Measurements from ENCODE around the gene AIP. TPM values are rescaled to one million over a fixed set of nuclear protein-coding genes. Genes with fewer than 3 reads are reported as not detected.
"Not testable (repeated sequence)": the region's sequence is repeated elsewhere in the genome, so short reads cannot be mapped to it uniquely, and the experiment has no call there.

AIP gene
- polyA plus RNA-seq, 1 donor = 48.1 TPM

DNA sequence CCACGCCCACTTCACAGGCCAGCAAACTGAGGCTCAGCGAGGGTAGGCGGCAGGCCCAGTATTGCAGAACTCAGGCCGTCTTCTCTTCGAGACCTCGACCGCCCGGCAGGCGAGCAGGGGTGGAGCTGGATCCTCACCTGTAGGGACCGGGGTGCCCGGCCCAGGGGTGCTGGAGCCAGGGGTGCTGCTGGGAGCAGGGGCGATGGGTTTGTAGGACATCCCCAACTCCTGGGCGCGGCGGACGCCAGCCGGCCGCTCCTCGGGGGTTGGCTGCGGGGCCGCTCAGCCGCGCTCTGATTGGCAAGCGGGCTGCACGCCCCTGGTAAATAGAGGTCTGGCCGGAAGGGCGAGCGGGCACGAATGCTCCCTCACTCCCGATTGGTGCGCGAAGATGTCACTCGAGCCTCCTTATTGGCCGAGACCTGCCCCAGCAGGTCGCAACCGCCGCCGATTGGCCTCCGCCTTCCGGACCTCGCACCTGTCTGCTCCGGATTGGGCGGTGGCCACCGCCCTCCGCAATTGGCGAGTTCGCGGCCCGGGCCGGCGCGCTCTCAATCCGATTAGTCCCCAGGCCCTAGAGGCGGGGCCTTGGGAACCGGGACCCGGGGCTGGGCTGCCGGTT is 25.1 kb downstream of the AIP start, which contains the start of gene CDK2AP2:
TSS of gene CDK2AP2 (minus strand) at position 299 of the 622 bp plus-strand sequence. CDS start at position 219, 80 bp downstream.
- DNase-seq = peak; percentile 94

DNA sequence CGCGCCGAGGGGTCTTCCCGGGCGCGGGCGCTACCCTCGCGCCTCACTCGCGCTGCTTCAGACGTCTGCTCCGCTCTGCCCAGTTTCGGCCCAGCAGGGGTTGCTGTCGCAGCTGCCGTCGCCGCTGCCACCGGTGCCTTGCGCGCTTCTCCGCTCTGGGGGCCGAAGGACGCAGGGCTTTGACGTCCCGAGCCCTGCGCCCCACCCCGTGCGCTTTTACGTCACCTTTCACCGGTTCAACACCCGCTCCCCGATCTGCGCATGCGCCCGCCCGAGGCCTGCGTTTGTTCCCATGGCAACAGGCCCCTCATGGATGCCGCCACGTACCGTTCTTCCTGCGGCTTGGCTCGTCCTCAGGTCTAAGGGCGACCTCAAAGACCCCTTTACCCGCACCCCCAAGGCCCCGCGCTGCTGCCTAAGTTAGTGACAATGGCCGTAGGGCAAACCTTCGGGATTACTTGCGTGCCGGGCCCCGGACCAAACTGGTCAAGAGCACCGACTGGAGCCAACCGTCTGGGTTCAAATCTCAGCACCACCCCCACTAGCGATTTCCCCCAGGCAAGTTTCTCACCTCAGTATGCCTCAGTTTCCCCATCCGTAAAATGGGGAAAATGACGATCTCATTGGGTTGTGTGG is 25.8 kb downstream of the AIP start:
- peak; percentile 93 for DNase-seq

DNA sequence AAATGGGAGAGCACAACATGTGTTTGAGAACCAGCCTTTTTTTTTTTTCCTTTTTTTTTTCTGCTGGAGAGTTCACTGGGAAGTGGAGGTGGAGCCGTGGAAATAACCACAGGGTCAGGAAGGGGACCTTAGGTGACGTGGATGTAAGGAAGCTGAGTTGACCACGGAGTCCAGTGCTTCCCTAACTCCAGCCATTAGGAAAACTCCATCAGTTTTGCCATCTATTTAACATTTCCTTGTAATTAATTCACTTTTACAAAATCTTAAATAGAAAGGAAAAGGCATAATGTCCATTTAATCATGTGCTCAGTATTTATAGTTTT is 27.2 kb downstream of the AIP start:
- no peak for DNase-seq

DNA sequence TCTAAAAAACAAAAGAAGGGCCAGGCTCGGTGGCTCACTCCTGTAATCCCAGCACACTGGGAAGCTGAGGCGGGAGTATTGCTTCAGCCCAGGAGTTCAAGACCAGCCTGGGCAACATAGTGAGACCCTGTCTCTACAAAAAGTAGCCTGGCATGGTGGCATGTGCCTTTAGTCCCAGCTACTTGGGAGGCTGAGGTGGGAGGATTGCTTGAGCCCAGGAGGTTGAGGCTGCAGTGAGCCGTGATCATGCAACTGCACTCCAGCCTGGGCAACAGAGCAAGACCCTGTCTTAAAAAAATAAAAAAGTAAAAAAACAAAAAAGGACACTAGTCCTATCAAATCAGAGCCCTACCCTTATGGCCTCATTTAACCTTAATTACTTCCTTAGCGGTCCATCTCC is 28.7 kb downstream of the AIP start:
- not testable (repeated sequence) for DNase-seq

DNA sequence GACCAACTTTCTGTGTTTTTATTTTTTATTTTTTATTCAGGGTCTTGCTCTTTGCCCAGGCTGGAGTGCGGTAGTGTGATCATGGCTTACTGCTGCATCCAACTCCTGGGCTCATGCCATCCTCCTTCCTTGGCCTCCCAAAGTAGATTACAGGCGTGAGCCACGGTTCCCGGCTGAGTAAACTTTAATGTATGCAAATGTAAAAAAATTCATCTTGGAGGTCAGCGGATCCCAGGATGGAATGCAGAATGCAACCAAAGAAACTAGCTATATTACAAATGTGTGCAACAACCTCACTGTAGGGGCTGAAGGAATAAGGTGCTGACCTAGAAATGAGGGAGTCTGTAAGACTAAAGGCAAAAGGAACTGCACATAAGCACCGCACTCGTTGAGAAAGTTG is 31.3 kb downstream of the AIP start:
- no peak for DNase-seq

DNA sequence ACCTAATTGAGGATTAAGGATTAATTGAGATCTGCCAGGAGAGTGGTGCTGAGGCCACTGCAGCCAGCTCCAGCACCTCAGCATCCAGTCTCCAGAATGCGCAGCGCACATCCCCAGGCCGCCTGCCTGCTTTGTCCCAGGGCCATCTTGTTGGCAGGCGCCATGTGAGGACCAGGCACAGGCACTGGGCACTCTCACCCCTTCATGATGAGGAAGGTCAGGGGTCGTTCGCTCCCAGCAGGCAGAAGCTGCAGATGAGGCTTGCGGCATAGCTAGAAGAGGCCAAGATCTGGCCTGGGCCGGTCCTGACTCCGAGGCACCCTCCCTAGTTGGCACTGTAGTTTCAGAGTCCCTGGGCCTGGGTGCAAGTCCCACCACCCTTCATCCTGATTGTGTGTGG is 34.0 kb downstream of the AIP start:
- no peak for DNase-seq

DNA sequence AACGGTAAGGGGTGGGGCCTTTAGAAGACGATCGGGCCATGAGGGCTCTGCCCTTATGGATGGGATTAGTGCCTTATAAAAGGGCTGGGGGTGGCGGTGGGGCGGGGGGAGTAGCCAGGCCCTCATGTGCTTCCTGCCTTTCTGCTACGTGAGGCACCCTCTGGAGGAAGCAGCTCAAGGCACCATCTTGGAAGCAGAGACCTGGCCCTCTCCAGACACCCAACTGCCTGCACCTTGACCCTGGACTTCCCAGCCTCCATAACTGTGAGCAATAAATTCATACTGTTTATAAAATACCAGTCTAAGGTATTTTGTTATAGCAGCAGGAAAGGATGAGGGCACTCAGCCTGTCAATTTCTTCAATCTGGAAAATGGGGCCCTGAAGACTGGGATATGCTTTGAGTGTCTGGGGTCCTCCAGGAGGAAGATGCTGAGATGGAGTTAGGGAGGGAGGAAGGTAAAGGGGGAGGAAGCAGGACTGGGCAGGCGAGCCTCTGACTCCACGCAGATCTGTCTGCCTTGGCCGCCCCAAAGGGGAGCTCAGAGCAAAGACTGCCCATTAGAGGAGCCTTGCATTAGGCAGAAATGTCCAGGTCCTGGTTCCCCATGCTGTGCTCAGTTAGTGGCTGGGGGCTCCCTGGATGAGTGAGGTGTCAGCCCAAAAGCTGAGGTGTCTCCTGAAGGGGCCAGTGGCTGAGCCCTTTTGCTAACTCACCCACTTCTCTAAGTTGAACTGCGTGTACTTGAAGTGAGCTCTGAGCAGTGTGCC is 35.1 kb downstream of the AIP start:
- DNase-seq = no peak

DNA sequence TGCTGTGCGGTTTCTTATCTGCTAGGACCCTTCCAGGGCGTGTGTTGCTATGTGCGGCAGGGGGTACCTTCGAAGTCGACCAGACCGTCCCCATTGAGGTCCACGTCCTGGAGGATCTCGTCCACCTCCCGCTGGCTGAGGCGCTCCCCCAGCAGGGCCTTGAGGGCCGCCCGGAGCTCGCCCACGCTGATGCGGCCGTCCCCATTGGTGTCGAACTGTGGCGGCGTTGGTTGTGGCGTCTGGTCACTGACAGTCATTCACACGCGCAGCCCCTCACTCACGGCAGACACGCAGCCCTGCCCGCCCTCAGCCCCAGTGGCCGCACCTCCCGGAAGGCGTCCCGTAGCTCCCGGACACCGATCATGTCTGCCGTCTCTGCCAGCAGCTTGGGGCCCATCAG is 36.9 kb downstream of the AIP start:
- no peak for DNase-seq

DNA sequence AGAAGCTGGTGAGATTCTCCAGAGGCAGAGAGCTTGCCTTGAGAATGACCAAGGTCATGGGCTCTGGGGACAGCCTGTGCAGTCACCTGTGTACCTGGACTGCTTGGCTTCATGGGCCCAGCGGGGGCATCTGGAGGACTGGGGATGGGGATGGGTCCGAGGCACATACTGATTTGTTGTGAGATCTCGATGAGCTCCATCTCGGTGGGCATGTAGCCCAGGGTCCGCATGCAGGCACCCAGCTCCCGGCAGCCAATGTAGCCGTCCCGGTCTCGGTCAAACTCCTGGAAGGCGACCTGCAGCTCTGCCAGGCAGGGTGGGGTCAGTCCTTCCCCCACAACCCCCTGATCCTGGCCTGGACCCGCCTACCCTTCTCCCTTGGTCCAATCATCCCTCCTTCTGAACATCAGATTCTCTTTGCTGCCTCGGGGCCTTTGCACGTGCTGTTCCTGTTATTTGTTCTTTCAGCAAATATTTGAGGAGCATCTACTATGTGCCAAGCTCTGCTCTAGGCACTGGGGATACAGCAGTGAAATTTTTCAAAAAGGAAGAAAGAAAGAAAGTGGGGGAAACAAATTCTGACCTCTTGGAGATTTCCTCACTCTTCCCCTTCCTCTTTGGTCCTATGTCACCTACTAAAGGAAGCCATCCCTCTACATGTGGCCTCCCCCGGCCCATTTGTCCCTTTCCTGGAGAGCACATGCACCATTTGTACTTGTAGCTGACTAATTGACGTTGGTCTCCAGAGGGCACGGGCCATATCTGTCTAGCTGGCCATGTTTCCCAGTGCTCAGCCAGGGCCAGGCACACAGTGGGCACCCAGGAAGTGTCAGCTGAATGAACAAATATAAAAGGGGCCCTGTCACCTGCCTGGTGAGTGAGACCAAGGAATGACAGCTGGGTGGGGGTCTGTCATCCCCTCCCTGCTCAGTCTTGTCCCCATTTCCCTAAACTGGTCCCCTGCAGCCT is 38.3 kb downstream of the AIP start:
- no peak for DNase-seq

DNA sequence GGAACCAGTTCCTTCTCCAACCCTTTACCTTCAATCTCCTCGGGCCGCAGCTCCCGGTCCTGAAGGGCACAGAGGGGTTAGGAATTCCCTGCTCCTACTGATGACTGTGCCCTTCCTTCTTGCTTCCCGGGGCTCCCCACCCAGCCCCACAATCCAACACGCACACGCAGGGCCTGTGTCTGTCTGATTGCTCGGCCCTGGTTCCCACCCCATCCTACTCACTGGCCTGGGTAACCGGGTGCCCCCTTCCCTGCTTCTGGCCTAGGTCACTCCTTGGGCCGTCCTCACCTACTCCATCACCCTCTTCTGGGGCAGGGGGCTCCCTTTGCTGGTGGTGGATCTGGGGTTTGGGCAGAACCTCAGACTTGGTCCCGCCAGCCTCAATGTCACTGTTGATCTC is 39.1 kb downstream of the AIP start:
- no peak for DNase-seq

DNA sequence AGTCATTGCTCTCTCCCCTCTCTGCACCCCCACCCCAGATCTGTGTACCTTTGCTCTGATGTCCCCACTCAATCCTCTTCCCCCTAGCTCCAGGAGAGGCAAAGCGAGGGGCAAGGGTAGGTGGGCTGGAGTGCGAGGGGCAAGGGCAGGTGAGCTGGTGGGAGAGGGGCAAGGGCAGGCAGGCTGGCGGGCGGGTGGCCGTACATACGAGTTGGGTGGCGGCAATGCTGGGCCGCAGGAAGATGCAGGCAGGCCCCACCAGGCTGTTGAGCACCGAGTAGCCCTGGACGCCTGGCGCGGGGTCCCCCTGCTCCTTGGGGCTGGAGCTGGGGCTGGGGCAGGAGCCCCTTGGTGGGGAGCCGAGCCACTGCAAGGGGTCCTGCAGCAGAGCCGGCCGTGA is 39.5 kb downstream of the AIP start:
- DNase-seq = no peak

DNA sequence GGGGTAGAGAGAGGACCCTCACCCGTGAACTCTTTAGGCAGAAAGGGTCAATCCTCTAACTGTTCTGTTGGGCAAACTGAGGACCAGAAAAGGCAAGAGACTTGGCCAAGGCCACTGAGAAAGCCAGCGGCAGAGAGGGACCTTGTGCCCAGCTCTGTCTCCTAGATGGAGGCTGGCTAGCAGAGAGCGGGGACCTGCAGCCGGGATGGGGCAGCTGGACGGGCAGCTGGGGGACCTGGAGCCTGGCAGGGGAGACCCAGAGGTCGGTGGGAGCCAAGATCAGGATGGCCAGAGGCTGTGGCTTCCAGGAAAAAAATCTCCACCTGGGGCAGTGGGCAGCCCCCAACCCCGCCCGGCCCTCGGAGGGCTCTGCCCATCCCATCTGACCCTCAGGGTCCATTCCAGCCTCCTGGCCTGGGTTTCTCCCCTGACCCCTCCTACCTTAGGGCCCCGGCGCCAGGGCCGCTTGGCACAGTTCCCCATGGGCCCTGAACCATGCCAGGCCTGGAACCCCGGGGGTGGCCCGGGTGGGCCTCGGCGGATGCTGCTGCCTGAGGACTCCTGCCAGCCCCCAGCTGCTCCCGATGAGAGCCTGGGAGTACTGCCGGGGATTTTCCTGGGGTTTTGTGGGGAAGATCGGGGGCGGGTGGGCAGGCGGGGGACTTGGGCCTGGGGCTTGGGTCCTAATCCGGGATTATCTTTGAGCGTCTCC is 40.2 kb downstream of the AIP start, which contains the start of gene CABP2:
TSS of gene CABP2 (minus strand) at position 603 of the 712 bp plus-strand sequence. CDS start at position 483, 120 bp downstream.
- DNase-seq = no peak

DNA sequence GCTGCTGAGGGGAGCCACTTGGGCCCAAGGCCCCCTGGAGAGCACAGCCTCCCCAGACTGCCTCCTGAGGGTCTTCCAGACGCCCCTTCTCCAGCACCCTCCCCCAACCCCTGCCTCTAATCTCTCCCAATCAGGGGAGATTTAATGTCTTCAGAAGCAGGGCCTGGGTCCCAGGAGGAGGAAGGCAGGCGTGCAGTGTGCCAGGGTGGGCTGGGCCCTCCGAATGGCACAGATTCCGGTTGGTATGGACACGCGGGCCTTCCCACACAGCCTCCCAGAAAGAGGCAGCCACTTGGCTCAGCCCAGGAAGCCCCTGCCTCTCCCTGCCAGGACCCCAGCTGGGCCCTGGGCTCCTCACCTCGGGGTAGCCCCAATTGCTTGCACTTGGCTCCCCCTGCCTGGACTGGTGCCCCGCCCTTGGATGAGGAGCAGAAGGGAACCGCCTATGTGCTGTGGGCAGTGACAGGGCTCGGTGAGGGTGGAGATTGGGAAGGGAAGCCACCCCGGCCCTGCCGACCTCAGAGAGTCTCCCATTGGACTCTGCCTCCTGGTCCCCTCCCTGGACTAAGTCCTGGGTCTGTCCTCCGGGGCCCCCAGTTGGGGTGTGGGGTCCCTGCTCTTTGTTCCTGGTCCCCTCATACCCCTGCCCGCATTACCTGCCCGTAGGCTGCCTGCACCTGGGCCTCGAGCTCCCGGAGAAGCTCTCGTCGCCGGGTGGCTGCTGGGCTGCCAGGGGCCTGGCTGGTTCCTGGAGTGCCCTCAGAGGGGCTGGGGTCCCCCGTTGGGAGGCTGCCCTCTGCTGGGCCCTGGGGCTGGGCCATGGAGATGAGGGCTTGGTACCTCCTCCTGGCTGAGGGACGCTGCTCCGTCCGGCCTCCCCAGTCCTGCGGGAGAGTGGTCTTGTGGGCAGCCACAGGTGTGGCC is 41.0 kb downstream of the AIP start:
- no peak for DNase-seq

DNA sequence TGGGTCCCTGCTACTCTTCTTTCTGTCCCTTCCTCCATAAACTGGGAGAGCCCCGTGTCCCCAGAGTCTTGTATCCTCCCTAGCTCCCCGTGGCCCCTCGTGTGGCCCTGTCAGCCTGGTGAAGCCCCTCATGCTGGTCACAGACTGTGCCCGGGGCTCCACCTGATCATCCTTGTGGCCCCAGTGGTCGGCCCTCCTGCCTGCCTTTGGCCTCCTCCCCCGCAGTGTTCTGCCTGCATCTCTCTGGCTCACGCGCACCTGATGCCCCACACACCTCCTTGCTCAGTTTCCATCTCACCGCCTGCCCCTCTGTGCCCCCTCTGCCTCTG is 41.6 kb downstream of the AIP start:
- DNase-seq = no peak

DNA sequence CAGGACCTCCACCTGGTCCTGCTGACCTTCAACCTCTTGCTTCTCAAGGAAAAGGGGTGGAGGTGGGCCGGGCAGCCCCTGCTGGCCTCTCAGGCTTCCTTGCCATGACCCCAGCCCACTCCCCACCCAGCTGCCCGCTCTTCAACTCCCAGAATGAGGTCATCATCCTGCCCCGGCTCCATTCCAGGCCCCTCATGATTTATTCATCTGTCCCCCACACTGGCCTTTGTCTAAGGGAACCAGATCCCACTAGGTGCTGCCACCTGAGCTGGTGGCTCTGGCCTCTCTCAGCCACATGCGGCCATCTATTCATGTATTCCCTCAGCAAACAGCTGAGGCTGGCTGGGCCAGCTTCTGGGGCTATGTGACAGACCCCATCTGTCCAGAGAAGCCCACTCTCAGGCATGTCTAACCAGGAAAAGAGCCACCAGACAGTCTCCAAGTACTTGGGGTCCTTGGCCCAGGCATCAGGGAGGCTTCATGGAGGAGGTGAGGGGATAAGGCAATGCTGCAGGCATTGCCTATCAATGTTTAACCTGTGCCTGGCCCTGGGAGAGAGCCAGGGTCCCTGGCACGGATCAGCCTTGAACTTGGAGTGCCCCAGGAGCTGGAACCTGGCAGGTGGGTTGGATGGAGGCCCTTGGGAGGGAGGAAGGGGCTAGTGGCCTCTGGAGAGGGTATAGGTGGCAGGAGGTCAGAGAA is 42.6 kb downstream of the AIP start:
- DNase-seq = no peak

DNA sequence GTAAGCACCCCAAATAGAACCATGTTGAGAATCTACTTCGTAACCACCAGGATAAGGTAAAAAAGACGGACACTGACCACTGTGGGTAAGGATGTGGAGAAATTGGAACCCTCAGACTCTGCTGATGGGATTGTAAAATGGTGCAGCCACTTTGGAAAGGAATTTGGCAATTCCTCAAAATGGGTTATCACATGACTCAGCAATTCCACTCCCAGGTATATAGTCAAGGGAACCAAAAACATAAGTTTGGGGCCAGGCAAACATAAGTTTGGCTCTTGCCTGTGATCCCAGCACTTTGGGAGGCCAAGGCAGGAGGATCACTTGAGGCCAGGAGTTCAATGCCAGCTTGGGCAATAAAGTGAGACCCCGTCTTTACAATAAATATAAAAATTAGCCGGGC is 45.5 kb downstream of the AIP start:
- DNase-seq = no peak

DNA sequence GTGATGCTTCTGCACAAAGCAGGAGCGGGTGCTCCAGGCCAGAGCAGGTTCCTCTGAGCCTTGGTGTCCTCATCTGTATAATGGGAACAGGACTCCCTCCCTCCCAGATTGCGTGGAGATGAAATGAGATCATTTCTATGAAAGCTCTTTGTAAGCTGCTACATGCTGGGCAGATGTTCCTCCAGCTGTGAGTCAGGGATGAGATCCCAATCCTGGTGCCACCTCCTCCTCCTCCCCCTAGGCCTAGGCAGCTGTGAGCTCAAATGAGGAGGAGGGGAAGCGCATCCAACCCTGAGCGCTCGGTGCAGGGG is 47.4 kb downstream of the AIP start:
- no peak for DNase-seq

DNA sequence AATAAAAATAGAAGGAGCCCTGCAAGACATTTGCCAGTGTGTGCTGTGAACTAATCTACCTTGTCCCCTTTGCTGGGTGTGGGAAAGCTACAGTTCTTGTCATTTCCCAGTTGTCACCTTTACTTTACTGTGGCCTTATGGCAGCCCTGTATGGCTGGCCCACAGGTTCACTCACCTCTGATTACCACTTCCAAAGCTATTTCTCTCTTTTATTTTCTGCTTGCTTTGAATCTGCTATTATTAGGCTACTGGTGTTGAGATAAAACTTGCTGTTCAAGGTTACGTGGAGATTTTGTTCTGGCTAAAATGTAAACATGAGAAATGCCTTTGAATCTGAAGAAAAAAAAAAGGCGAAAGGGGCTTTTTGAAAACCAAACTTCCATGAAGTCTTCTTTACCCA is 50.1 kb downstream of the AIP start:
- no peak for DNase-seq

DNA sequence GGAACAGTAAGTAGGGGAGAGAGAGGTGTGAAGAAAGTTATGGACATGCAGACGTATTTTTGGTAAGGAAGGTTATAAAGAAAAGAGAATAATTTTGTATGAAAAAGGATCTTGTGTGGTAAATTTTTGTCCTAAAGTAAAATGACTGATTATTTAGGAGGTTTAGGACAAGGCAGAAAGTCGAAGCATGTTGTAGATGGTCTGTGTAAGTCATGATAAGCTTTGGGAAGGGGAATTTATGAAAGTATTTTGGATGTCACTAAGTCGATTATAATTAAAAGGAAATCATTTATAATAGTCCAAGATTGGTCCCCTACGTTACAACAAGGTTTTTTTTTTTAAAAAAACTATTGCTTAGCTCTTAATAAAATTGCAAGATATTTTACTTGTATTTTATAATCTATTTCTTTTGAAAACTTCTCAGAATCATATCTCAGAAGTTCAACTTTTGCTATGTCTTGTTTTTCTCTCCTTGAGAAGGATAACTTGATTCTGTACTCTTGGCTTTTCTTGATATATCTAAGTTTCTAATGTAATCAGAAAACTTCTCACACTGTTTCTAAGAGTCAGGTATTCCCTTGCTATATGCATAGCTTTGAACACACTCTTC is 51.3 kb downstream of the AIP start:
- DNase-seq = no peak

DNA sequence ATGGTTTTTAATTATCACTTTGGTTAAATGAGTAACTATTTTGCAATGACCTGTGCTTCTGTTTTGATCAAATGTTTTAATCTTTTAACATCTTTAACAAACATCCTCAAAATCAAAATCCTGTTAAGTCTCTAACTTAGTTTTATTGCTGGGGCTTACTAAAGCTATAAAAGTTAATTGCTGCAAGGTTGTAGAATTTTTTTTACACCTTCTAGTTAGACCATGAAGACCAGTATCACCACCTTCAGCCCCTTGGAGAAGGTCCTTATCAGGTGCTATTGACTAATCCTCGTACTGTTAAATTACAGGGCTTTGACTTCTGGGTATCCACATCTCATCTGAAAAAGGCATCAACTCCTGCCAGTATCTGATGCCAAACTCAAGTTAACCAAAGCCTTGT is 52.7 kb downstream of the AIP start:
- DNase-seq = no peak

Measured in hindlimb muscle (tissue), 1 donor.